ENCODE results near the gene FOXP1. TPM values are rescaled to one million over a fixed set of nuclear protein-coding genes. Genes with fewer than 3 reads are reported as not detected.
A peak's percentile ranks its signal among the peaks of the same experiment; 100 is the strongest.

The FOXP1 gene
- total RNA-seq, 2 experiments from 2014 or later, result 178 TPM

DNA sequence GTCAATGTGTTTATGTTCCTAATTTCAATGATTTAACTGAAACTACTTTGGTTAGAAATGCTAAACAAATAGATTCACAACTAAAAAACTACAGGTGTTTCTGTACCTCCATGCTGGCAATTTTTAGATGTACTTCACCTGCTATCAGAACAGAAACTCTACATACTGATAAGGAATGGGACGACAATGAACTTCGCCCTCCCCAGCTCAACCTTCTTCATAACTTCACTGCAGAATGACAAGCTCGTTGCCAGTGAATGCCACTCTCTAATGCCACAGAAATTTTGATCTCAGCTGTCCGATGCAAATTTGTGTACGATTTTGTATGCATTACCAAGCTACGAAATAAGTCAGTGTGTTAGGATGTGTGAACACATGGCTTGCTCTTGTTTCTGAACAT lies 133.4 kb downstream of the FOXP1 start:
- POLR2A ChIA-PET, result interaction anchor here (7.5 kb wide), 1 partner anchor 8 kb away, joined by 98 read pairs; no protein-coding TSS in a partner anchor
- ATAC-seq (ENCODE audit: low read depth) (no peak), DNase-seq (no peak)
- Mint-ChIP-seq H3K4me3 (peak overlapping the region; percentile 28), H3K4me1 (peaks cover 80% of the 10 kb centered on the region), H3K9me3 (no peaks in the 10 kb centered on the region), H3K36me3 (peaks cover 3% of the 10 kb centered on the region), H3K27ac (peak overlapping the region; percentile 65), H3K27me3 (no peaks in the 10 kb centered on the region)

DNA sequence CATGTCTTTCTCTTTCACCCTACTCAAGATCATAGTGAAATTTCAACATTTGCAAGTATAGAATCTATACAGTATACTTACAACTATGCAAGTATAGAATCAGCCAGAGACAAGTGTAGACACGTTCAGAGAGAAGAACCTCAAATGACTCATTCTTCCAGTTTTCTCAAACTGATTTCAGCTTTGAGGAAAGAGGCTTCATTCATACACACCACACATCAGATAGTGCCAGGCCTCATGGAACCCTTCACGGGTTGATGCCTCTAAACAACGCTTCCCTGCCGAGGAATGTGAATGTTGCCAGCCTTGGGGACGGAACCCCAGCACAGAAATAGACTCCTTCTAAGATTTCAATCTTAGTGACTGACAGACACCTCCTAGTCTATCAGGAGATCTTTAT lies 135.7 kb downstream of the FOXP1 start:
- H3K27ac Mint-ChIP-seq, result peak overlapping the region; percentile 81
- no peaks in the 10 kb centered on the region for H3K9me3 Mint-ChIP-seq
- POLR2A ChIA-PET, result interaction anchor here (1.0 kb wide), 1 partner anchor 146 kb away, joined by 3 read pairs; no protein-coding TSS in a partner anchor
- ATAC-seq (ENCODE audit: low read depth) (peak; percentile 12), DNase-seq (no peak)
- H3K4me1 Mint-ChIP-seq, result peaks cover 79% of the 10 kb centered on the region
- peaks cover 3% of the 10 kb centered on the region for H3K36me3 Mint-ChIP-seq
- H3K27me3 Mint-ChIP-seq, result no peaks in the 10 kb centered on the region
- H3K4me3 Mint-ChIP-seq, result peak overlapping the region; percentile 29

DNA sequence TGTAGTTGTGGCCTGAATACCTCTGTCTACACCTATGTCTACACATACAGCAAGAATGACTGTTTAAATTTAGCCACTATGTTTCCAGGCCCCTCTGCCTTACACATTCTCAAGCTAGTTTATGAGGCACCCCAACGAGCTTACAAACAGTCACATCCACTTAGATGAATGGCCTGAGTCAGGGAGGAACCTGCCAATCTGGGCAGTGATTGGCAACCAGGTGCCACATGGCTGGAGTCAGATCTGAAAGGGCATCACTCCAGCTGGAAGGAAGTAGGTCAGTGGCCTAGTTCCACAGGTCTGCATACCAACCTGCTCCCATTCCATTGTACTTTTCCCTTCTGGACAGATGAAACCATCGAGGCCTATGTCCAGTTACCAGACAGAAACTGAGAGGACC lies 136.3 kb downstream of the FOXP1 start:
- Mint-ChIP-seq H3K27ac (peak overlapping the region; percentile 81), H3K9me3 (no peaks in the 10 kb centered on the region), H3K36me3 (peaks cover 3% of the 10 kb centered on the region), H3K4me3 (peak overlapping the region; percentile 26), H3K4me1 (peaks cover 79% of the 10 kb centered on the region), H3K27me3 (no peaks in the 10 kb centered on the region)
- ATAC-seq (ENCODE audit: low read depth), result no peak
- DNase-seq, result no peak
- POLR2A ChIA-PET, result interaction anchor here (0.8 to 9.4 kb wide), 3 partner anchors 6 to 145 kb away, joined by 3 to 98 read pairs (median 3); no protein-coding TSS in a partner anchor

DNA sequence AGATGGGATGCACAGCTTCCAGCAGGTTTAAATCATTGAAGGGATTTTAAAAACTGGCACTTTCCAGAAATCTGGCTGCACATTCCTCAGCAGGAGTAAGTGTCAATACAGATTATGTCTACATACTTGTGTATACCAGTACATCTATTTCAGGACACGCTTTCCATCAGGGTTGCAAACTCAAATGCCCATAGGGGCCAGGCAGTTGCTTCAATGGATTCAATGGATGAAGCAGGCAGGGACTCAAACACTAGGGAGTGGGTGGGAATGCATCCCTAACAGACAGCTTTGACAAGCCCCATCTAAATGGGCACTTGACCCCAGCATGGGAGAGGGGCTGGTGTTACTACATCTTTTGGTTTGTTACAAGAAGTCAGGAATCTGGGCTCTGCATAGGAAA lies 136.8 kb downstream of the FOXP1 start:
- DNase-seq, result no peak
- Mint-ChIP-seq H3K27me3 (no peaks in the 10 kb centered on the region), H3K27ac (peak overlapping the region; percentile 81), H3K4me3 (peak overlapping the region; percentile 26), H3K36me3 (peaks cover 3% of the 10 kb centered on the region), H3K4me1 (peaks cover 79% of the 10 kb centered on the region), H3K9me3 (no peaks in the 10 kb centered on the region)
- no peak for ATAC-seq (ENCODE audit: low read depth)
- POLR2A ChIA-PET, result interaction anchor here (0.8 to 9.4 kb wide), 2 partner anchors 6 to 23 kb away, joined by 3 to 98 read pairs; no protein-coding TSS in a partner anchor

DNA sequence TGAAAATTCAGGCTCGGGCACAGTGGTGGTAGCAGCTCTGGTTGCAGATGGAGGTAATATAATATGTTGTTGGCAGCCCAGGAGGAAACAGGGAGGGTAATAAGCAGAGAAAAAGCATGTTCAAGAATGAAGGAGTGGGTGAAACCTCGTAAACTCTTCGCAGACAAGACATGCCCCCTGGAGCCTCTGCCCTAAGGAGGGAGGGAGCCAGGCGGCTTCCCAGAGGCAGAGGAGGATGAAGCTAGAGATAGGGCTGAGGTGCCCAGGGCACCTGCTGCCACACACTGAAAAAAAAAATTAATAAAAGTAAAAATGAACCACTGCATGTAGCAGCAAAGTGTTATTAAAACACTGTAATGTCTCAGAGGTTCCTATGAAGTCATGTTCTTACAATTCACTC lies 137.3 kb downstream of the FOXP1 start:
- Mint-ChIP-seq H3K9me3 (no peaks in the 10 kb centered on the region), H3K4me1 (peaks cover 80% of the 10 kb centered on the region), H3K27ac (peak overlapping the region; percentile 84), H3K27me3 (no peaks in the 10 kb centered on the region), H3K4me3 (no peak overlapping the region), H3K36me3 (peaks cover 3% of the 10 kb centered on the region)
- POLR2A ChIA-PET, result interaction anchor here (5.9 to 9.4 kb wide), 2 partner anchors 7 to 15 kb away, joined by 60 to 98 read pairs; no protein-coding TSS in a partner anchor
- DNase-seq, result no peak
- ATAC-seq (ENCODE audit: low read depth), result no peak

DNA sequence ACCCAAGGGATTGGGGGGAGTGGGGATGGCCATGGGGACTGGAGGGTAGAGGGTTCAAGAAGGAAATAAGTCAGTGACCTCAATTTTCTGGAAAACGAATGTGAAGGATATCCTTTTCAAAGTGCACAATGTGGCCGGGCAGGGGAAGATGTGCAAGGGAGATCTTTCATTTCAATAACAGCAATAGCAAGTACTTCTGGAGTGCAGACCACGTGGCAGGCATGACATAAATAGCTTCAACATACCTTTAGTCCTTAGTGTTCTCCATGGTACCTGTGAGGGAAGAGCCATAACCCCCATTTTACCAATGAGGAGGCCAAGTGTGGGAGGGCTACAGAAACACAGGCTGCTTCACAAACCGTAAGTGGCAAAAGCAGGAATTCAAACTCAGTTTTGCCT lies 138.7 kb downstream of the FOXP1 start:
- Mint-ChIP-seq H3K36me3 (peaks cover 1% of the 10 kb centered on the region), H3K4me3 (peak overlapping the region; percentile 79), H3K27me3 (no peaks in the 10 kb centered on the region), H3K4me1 (peaks cover 79% of the 10 kb centered on the region), H3K9me3 (no peaks in the 10 kb centered on the region), H3K27ac (peak overlapping the region; percentile 98)
- POLR2A ChIA-PET, result interaction anchor here (0.7 to 9.4 kb wide), 10 partner anchors 8 to 382 kb away, joined by 3 to 98 read pairs (median 11); partner anchors contain the start of gene FOXP1
- ATAC-seq (ENCODE audit: low read depth), result peak; percentile 4
- DNase-seq, result no peak

DNA sequence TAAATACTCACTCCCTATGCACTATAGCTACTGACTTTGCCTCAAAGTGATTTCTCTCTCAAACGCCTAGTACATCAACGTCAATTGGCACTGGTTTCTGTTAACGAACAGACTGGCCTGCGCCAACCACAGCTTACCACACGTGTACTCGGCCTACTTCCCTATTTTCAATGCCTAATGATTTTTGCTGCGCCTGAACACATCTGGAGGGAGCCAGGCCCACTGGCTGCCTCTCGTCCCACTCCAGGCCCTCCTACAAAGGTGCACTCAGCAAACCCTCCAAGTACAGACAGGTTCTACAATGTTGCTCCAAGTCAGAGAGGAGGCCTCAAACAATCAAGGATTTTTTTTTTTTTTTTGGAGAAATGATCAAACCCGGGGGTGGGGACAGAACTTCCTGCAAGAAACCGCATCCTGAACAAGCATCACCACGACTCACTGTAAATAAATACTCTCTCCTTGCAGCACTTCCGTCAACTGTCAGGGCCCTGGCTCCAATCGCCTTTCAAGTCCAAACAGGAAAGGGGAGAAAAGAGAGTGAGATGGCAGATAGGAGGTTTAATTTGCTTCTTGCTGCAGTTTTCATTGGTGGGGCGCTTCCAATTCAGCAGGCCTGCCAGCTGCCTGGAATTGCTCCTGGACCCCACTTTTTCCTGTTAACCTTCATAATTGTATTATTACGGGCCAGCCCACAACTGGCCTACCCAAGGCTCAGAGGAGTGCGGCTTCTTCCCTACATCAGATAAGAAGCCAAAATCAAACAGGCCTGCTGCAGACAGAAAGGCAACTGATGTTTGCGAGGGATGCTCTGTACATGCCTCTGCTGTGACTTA lies 139.3 kb downstream of the FOXP1 start:
- ATAC-seq (ENCODE audit: low read depth), result peak; percentile 72
- peak overlapping the region; percentile 98 for H3K27ac Mint-ChIP-seq

DNA sequence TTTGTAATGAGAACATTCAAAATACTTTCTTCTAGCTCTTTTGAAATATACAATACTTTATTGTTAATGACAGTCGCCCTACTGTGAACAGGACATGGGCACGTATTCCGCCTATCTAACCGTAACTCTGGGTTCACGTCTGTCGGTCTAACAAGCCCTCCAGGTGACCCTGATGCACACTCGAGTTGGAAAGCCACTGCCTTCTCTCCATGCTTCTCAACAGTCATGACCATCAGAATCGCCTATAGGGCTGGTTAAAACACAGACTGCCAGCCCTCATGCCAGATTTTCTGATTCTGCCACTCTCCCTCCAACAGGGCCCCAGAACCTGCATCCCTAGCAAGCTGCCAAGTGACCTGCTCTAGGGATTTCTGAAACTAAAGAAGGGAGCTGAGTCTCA lies 140.2 kb downstream of the FOXP1 start:
- Mint-ChIP-seq H3K36me3 (peaks cover 3% of the 10 kb centered on the region), H3K9me3 (no peaks in the 10 kb centered on the region), H3K27me3 (no peaks in the 10 kb centered on the region), H3K4me3 (peak overlapping the region; percentile 79), H3K4me1 (peaks cover 76% of the 10 kb centered on the region), H3K27ac (peak overlapping the region; percentile 98)
- DNase-seq (no peak), ATAC-seq (ENCODE audit: low read depth) (no peak)
- POLR2A ChIA-PET, result interaction anchor here (0.9 to 9.4 kb wide), 12 partner anchors 10 to 380 kb away, joined by 3 to 98 read pairs (median 5); partner anchors contain the start of gene FOXP1

More for the DNA sequence above, 139.3 kb downstream of the FOXP1 start:
- Mint-ChIP-seq H3K4me1 (peaks cover 76% of the 10 kb centered on the region), H3K27me3 (no peaks in the 10 kb centered on the region), H3K36me3 (peaks cover 1% of the 10 kb centered on the region), H3K9me3 (no peaks in the 10 kb centered on the region), H3K4me3 (peak overlapping the region; percentile 79)
- DNase-seq, result peak; percentile 73
- POLR2A ChIA-PET, result interaction anchor here (0.7 to 9.4 kb wide), 16 partner anchors 9 to 381 kb away, joined by 3 to 98 read pairs (median 4); partner anchors contain the start of gene FOXP1

DNA sequence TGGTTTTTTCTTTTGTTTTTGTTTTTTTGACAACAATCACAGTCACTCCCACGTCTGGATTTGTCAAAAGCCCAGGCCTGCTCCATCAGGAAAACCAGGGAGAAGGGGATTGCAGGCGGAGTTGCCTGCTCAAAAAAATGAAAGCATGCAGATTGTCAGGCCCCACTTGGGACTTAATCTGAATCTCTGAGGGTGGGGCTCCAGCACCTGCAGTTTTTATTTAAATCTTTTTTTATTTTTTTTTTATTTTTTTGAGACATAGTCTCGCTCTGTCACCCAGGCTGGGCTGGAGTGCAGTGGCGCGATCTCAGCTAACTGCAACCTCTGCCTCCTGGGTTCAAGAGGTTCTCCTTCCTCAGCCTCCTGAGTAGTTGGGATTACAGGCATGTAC lies 140.9 kb downstream of the FOXP1 start:
- Mint-ChIP-seq H3K4me1 (peaks cover 74% of the 10 kb centered on the region), H3K27me3 (no peaks in the 10 kb centered on the region), H3K27ac (peak overlapping the region; percentile 98), H3K36me3 (peaks cover 6% of the 10 kb centered on the region), H3K4me3 (peak overlapping the region; percentile 79), H3K9me3 (no peaks in the 10 kb centered on the region)
- DNase-seq (no peak), ATAC-seq (ENCODE audit: low read depth) (no peak)
- POLR2A ChIA-PET, result interaction anchor here (0.8 to 9.4 kb wide), 9 partner anchors 10 to 173 kb away, joined by 3 to 98 read pairs (median 15); no protein-coding TSS in a partner anchor

DNA sequence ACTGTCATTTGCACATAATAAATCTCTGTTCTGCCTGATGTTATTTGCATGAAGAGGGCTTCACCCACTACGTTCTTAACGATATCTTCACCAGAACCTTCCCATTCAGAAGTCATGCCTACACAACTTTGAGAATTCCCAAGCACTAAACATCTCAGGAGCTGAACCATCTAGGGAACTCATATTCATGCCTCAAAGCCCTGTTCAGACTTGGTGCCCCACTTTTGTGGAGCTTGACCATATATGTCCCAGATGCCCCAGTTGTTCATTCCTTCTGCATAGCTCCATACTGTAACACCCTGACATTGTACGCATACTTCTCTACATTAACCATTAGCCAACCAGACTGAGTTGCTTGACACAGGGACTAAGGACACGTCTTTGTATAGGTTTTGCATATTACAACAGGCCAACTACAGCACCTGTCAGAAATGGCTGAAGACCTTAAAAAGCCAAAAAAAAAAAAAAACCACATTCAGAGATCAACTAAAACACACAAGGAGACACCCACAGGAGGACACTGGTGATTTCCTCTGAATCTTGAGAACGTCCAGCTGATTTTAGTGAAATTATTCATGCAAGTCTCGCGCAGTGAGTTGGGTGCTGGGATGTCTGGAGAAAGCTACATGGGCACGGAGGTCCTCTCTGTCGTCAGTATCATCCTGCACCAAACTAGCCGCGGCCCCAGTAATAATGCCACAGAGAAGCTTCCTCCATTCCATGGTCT lies 141.4 kb downstream of the FOXP1 start:
- Mint-ChIP-seq H3K4me3 (peak overlapping the region; percentile 78), H3K9me3 (no peaks in the 10 kb centered on the region), H3K4me1 (peaks cover 72% of the 10 kb centered on the region), H3K36me3 (peaks cover 7% of the 10 kb centered on the region), H3K27ac (peak overlapping the region; percentile 94), H3K27me3 (no peaks in the 10 kb centered on the region)
- DNase-seq (no peak), ATAC-seq (ENCODE audit: low read depth) (no peak)
- POLR2A ChIA-PET, result interaction anchor here (0.8 to 9.4 kb wide), 9 partner anchors 11 to 172 kb away, joined by 3 to 98 read pairs (median 7); no protein-coding TSS in a partner anchor

DNA sequence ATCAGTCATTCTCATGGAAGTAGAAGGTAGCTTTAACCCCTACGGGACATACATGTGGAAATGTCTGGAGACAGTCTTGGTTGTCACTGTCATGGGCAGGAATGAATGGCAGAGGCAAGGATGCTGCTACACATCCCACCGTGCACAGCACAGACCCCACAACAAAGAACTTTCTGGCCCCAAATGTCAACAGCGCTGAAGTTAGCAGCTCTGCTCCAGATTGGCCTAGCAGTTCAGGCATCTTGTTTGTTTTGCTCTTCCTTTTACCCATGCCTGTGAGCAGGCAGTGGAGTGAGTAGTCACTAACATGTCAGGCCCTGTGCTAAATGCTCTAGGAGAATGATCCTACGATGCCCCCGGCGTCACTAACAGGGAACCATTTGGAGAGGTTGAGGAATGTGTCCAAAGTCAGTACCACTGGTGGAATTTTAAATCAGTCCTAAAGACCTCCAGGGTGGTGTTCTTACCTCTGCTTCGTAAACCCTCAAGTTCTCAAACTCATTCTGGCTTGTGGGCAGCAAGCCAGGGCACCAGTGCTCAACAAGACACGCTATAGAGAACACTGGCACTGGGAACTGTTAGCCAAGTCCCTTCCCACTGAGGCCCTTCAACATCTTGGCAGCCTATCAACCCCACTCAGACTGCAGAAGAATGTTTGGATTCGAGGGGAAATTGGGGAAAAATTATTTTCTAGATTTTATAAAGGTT lies 142.2 kb downstream of the FOXP1 start:
- Mint-ChIP-seq H3K4me3 (peak overlapping the region; percentile 78), H3K27me3 (no peaks in the 10 kb centered on the region), H3K9me3 (no peaks in the 10 kb centered on the region), H3K4me1 (peaks cover 71% of the 10 kb centered on the region), H3K36me3 (peaks cover 8% of the 10 kb centered on the region), H3K27ac (peak overlapping the region; percentile 94)
- DNase-seq, result no peak
- POLR2A ChIA-PET, result interaction anchor here (1.1 to 9.4 kb wide), 8 partner anchors 10 to 141 kb away, joined by 3 to 98 read pairs (median 11); no protein-coding TSS in a partner anchor
- peak; percentile 5 for ATAC-seq (ENCODE audit: low read depth)

DNA sequence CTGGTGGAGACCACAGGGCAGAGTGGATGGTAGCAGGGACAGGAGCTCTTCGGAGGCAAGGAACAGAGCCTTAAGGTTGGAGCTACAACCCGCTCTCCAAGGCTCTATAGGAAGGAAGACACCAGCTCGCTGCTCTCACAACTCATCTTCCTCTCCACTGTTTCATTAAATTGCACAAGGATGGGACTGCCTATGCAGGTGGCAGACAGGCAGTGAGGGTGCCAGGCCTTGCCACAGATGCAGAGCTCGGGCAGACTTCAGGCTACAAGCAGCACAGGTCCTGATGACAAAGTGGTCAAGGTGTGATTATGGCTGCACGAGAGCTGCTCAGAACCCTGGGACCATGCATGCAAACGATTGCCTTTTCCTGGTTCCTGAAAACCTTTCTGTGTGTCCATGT lies 144.6 kb downstream of the FOXP1 start:
- POLR2A ChIA-PET, result interaction anchor here (1.0 to 9.4 kb wide), 2 partner anchors 14 to 22 kb away, joined by 3 to 98 read pairs; no protein-coding TSS in a partner anchor
- Mint-ChIP-seq H3K36me3 (peaks cover 12% of the 10 kb centered on the region), H3K27ac (peak overlapping the region; percentile 57), H3K27me3 (no peaks in the 10 kb centered on the region), H3K4me1 (peaks cover 68% of the 10 kb centered on the region), H3K9me3 (peaks cover 2% of the 10 kb centered on the region), H3K4me3 (peak overlapping the region; percentile 41)
- DNase-seq, result no peak
- ATAC-seq (ENCODE audit: low read depth), result no peak
